ENCODE data around the gene TSEN2. TPM values are rescaled to one million over a fixed set of nuclear protein-coding genes. Genes with fewer than 3 reads are reported as not detected.

TSEN2 gene
- polyA plus RNA-seq, 1 donor (not counting 4 experiments of a cell fraction or from before 2014, with no cell fraction given) = 23.8 TPM

- TF ChIP-seq EZH2 (IDR thresholded peaks at IDR 0.05; ENCODE audit: low read length) (no peak), CTCF (optimal IDR thresholded peaks at IDR 0.05 in 1 of 3, IDR thresholded peaks at IDR 0.05 in 1 of 3, conservative IDR thresholded peaks at IDR 0.05 in 1 of 3; ENCODE audit: extremely low read depth in 1 of 3, insufficient read depth in 2 of 3, low read length in 3 of 3) (no peak)
- H3K9me1 ChIP-seq (ENCODE audit: control insufficient read depth, extremely low read depth, insufficient read depth, low read length) = no peaks in the 10 kb centered on the region
- no peaks in the 10 kb centered on the region for H3K79me2 ChIP-seq (ENCODE audit: control insufficient read depth, insufficient read depth, low read length)
- FAIRE-seq (no peak), DNase-seq (ENCODE audit: low read depth, low spot score) (no peak)
- H3K27me3 ChIP-seq (ENCODE audit: control insufficient read depth, extremely low read depth, insufficient read depth, low read length) = peaks cover 5% of the 10 kb centered on the region
- no peaks in the 10 kb centered on the region for H3K36me3 ChIP-seq (ENCODE audit: control insufficient read depth in 2 of 2, extremely low read depth in 1 of 2, insufficient read depth in 2 of 2, low read length in 2 of 2)
- H3K9me3 ChIP-seq (ENCODE audit: control insufficient read depth, low read depth, low read length) = no peaks in the 10 kb centered on the region
- dilution Hi-C loops (cut with MboI; ENCODE audit: extremely low pct_ligation_motif_present, low sequenced_read_pairs) = no loop called here
- no peak overlapping the region for H3K27ac ChIP-seq (ENCODE audit: control insufficient read depth, insufficient read depth, low read length)
- H2AFZ ChIP-seq (ENCODE audit: control insufficient read depth, low read length) = no peak overlapping the region
- no peak overlapping the region for H3K9ac ChIP-seq (ENCODE audit: control insufficient read depth, extremely low read depth, insufficient read depth, low read length)
- no peaks in the 10 kb centered on the region for H3K4me1 ChIP-seq (ENCODE audit: control insufficient read depth, extremely low read depth, insufficient read depth, low read length)
- H3K4me3 ChIP-seq (ENCODE audit: control insufficient read depth in 2 of 3, extremely low read depth in 1 of 3, insufficient read depth in 2 of 3, low read depth in 1 of 3, low read length in 3 of 3) = no peak overlapping the region
- H4K20me1 ChIP-seq (ENCODE audit: control insufficient read depth, extremely low read depth, insufficient read depth, low read length) = no peaks in the 10 kb centered on the region
- no peak overlapping the region for H3K4me2 ChIP-seq (ENCODE audit: control insufficient read depth, extremely low read depth, insufficient read depth, low read depth, low read length)
These were observed 32.3 kb upstream of the TSEN2 start for GRCh38 chr3:12451960-12452359.

GRCh38 chr3:12452361-12453330 is 31.6 kb upstream of the TSEN2 start:
- Histone ChIP-seq H3K4me1 (ENCODE audit: control insufficient read depth, extremely low read depth, insufficient read depth, low read length) (no peaks in the 10 kb centered on the region), H3K4me2 (ENCODE audit: control insufficient read depth, extremely low read depth, insufficient read depth, low read depth, low read length) (no peak overlapping the region), H3K4me3 (ENCODE audit: control insufficient read depth in 2 of 3, extremely low read depth in 1 of 3, insufficient read depth in 2 of 3, low read depth in 1 of 3, low read length in 3 of 3) (no peak overlapping the region), H3K9me1 (ENCODE audit: control insufficient read depth, extremely low read depth, insufficient read depth, low read length) (no peaks in the 10 kb centered on the region), H4K20me1 (ENCODE audit: control insufficient read depth, extremely low read depth, insufficient read depth, low read length) (no peaks in the 10 kb centered on the region), H3K79me2 (ENCODE audit: control insufficient read depth, insufficient read depth, low read length) (no peaks in the 10 kb centered on the region), H3K9ac (ENCODE audit: control insufficient read depth, extremely low read depth, insufficient read depth, low read length) (no peak overlapping the region), H3K27me3 (ENCODE audit: control insufficient read depth, extremely low read depth, insufficient read depth, low read length) (peaks cover 3% of the 10 kb centered on the region), H2AFZ (ENCODE audit: control insufficient read depth, low read length) (no peak overlapping the region), H3K27ac (ENCODE audit: control insufficient read depth, insufficient read depth, low read length) (no peak overlapping the region), H3K9me3 (ENCODE audit: control insufficient read depth, low read depth, low read length) (no peaks in the 10 kb centered on the region), H3K36me3 (ENCODE audit: control insufficient read depth in 2 of 2, extremely low read depth in 1 of 2, insufficient read depth in 2 of 2, low read length in 2 of 2) (no peaks in the 10 kb centered on the region)
- dilution Hi-C loops (cut with MboI; ENCODE audit: extremely low pct_ligation_motif_present, low sequenced_read_pairs) = no loop called here
- TF ChIP-seq CTCF (optimal IDR thresholded peaks at IDR 0.05 in 1 of 3, IDR thresholded peaks at IDR 0.05 in 1 of 3, conservative IDR thresholded peaks at IDR 0.05 in 1 of 3; ENCODE audit: extremely low read depth in 1 of 3, insufficient read depth in 2 of 3, low read length in 3 of 3) (no peak), EZH2 (IDR thresholded peaks at IDR 0.05; ENCODE audit: low read length) (no peak)
- DNase-seq (ENCODE audit: low read depth, low spot score) = no peak
- FAIRE-seq = no peak

Measured in keratinocyte (primary cell).